GM18520 (cell line): Measurements from ENCODE around the gene PIK3R1.

Experiments
- ATAC-seq: cut with Tn5 transposase; IDR thresholded peaks from one replicate; pipeline ENCODE4 v1.9.1; 2021; ENCODE audit not compliant: unreplicated experiment

PIK3R1 gene

DNA sequence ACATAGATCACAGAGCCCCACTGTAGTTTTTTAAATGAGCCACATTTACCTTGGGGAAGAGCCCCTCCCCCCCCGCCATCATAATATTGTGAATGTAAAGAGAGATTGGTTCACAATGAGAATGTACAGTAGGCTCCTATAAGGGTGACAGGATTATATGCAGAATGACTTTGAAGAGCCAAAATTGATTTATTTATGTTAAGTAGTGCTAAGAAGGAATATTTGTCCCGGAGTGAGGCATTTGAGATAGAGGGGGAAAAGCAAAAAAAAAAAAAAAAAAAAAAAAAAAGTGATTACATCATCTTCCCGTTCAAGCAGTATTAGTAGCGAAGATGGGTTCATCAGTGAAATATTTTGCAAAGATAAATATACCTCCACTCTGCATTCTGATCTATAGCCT, 73.9 kb downstream of the PIK3R1 start:
- ATAC-seq: no peak

DNA sequence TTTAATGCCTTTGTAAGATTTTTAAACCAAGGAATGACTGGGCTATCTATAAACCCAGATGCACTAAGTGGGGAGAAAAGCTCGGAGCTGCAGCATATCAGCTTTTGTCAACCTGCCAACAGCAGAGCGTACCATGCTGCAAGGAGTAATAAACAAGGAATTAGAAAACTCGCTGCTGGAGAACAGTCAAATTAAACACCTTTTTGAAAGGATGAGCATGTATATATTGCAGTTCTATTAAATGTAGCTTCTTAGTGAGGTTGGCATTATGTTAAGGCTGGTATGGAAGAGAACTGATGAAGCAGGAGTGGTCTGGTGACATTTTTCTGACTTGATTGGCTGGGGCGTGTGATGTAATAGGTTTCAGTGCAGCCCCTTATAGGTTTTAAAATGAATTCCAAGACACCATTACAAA, 74.7 kb downstream of the PIK3R1 start:
- ATAC-seq: no peak

DNA sequence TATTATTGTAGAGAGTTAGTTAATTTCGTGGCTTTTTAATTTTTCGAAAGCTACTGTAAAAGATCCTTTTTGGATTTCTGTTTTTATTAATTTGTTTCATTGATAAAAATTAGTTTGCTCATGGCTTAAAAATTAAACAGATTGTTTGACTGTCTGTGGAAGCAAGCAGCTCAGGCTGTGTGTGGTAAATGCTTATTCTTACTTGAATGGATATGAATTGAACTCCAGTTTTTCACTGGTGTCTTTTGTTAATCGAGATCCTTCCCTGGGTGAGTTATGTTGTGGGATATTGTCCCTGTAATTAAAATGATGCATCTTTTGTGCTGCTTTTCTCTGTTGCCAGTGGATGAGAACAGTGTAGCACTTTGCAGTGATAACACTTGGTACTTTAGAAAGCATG, 75.3 kb downstream of the PIK3R1 start:
- no peak for ATAC-seq

DNA sequence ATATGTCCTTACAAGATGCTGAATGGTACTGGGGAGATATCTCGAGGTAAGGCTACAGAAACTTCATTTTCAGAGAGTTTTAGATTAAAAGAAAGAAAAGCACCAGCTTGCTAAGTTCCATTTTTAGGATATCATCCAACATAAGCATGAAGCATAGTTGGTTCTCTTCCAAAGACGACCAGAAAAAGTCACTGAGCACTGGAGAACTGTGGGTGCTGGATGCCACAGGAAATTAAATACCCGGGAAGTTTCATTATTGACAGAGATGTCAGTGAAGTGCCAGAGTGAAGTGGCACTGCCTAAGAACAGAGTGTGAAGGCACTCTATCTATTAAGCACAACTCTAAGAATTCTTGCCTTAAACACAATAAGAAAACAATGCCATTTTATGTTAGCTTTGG, 76.8 kb downstream of the PIK3R1 start:
- no peak for ATAC-seq

DNA sequence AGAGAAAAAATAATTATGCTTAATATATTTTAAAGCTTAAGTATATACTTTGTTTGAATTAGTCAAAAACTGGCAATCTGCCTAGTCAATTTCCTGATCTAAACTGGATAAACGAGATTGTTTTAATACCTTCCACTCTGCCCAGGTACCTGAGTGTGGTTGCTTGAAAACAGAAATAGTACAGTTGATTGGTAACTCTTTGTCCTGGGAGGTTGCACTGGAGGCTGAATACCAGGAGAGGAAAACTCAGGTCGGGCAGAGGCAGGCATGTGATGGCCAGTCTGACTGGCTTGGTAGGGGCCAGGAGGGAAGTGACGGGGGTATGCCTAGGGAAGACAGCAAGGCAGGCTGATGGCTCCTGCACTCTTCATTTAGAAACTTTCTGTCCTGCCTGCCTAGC, 80.2 kb downstream of the PIK3R1 start:
- no peak for ATAC-seq

DNA sequence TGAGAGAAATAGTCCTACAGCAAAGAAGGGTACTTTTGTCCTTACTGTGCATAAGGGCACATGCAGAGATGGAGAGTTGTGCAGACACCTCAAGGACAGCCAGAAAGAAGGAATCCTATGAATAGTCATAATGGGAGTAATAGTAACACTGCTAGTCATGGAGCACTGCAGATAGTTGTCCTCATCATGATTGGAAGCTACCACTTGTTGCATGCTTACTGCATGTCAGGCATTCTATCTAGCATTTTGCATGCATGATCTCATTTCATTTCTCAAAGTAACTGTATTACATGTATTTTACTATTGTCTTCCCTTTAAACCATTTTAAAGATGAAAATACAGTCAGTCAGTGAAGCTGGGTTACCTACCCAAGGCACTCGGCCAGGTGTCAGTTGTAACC, 81.3 kb downstream of the PIK3R1 start:
- ATAC-seq: no peak

DNA sequence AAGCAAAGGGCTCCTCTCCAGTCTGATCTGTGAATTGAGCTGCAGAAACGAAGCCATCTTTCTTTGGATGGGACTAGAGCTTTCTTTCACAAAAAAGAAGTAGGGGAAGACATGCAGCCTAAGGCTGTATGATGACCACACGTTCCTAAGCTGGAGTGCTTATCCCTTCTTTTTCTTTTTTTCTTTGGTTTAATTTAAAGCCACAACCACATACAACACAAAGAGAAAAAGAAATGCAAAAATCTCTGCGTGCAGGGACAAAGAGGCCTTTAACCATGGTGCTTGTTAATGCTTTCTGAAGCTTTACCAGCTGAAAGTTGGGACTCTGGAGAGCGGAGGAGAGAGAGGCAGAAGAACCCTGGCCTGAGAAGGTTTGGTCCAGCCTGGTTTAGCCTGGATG, 82.1 kb downstream of the PIK3R1 start:
- no peak for ATAC-seq

DNA sequence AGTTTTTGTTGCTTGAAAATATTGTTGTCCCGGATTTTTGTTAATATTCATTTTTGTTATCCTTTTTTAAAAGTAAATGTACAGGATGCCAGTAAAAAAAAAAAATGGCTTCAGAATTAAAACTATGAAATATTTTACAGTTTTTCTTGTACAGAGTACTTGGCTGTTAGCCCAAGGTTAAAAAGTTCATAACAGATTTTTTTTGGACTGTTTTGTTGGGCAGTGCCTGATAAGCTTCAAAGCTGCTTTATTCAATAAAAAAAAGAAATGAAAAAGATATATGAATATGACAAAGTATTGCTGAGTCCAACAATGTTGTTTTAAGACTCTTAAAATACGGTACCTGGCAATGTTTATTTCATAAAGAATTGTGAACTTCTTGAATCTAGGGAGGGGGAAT, 82.9 kb downstream of the PIK3R1 start:
- no peak for ATAC-seq

DNA sequence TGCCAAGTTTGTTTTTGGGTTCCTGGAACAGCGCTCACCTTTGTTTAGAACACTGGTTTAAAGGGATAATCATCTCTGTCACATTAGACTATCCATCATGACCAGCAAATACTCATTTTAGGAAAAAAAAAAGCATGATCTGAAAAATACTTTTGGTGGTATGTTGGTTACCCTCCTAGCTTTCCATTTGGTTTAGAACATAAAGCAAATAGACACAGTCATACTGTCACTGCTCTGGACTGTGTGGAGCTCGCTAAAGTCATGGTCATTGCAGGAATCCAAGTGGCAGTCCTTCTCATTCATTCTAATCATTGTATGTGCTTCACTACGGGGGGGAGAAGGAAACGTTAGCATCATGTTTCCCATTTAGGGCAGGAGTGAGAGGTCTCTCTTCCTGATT, 83.5 kb downstream of the PIK3R1 start:
- no peak for ATAC-seq

DNA sequence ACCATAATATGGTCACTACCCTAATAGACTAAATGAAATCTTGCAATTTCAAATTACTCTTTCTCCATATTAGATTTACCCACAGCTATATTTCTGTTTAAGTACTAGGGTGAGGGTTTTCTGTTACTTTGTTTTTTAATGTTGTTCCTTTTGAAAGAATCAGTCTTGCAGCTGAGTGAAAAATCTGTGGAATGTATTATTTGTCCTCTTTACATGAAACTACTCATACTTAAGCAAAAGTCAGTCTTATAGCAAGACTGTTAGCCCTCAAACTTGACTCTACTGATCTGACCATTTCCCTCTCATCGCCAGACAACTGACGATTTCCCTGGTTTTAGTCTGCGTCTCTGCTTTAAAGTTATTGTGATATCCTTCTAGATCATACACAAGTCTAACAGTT, 84.0 kb downstream of the PIK3R1 start:
- no peak for ATAC-seq

DNA sequence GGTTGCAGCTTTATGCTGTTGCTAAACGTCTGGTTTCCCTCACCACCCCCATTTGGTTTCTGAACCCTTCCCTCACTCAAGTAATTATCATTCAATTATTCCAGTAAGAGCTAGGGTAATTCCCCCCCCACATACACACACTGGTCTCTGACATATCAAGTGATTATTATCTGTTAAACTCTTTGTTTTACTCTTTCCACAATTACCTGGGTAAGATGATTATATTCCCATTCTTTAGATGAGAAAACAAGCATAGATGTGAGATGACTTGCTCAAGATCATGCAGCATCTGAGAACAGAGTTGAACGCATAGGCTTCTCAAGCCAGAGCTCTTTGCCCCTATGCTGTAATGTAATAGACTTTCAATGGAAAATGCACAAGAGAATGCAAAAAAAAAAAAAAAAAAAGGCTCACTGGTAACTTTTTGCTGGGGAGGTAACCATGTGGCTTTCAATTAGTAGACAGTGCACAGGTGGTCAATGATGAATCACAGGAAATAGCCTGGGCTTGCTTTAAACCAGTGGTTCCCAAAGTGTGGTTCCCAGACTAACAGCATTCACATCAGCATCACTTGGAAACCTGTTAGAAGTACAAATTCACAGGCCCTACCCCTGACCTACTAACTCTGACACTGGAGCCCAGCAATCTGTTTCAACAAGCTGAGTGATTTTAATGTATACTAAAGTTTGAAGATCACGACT, 87.6 kb downstream of the PIK3R1 start:
- no peak for ATAC-seq

DNA sequence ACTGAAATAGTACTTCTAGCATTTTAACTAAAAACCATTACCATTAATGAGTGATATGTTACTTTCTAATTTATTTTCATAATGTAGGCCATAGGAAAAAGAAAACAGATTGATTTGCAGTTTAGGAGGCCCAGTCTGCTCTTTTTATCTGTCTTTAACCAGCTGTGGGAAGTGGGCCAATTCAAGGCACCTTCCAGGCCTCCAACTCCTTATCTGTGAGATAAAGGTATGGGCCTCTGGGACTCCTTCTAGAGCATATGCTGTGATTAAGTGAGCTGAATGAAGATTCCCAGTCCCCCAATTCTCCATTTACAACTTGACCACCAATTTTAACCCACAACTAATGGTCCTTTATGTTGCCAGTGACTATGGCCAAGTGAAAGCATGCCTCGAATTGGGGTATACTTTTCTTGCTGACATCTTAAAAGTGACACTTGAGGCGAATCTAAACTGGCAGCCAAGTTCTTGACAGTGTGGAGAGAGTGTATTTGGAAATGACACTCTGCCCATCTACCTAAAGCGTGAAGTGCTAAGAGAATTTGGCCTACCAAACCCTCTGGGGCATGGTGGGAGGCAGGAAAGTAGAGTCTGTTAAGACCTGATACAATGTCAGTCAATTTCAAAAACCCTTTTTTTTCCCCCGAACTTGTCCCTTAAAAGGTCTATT, 88.3 kb downstream of the PIK3R1 start:
- ATAC-seq: no peak

DNA sequence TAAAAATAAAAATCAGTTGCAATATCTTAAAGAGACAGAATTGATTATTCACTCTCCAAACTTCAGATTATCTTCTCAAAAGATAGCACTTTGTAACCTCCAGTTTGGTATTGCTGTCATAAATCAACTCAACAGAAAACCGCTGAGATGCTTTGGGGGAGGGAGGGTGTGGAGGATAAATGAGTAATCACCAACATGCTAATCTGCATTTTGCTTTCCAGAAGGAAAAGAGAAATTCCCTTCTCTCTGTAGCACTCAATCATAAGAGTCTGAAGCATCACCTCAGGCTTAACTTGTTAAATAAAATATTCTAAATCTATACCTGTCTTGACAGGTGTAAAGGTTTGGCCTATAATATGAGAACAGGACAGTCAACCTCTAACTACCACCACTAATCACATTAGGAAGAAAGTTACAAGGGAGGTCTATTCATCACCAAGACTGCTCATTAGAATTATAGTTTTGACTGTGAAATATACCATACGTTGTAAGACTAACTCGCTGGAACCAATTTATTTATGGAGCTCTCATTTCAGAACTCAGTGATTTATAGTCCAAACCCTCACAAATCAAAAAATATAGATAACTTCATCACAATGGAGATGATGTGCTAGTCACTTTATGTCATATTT, 89.0 kb downstream of the PIK3R1 start:
- ATAC-seq: no peak

DNA sequence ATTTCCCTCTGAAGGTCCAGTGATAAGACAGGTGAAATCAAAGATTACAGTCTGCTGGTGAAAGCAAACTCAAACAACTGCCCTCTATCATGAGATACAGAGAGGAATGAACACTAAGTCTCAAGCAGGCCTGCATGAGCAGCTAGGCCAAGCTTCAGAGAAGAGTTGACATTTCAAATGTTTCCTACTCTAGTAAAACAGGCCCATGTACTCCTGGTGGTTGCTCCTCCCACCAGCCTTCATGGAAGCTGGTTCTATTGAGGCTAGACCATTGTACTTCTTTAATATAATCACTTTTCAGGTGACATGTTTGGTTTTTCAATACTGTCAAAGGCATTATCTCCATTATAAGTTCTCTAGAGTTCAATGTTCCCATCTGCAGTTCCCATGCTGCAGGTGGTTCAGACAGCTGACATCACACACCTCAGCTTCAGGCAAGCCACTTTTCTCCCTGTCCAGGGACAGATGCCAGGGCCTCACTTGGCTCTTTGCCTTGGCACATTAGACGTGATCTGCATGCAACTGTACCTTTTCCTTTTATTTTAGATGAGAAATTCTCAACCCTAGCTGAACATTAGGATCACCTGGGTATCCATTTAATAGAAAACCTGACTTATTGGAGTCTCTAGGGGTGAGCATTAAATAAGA, 89.8 kb downstream of the PIK3R1 start:
- no peak for ATAC-seq

DNA sequence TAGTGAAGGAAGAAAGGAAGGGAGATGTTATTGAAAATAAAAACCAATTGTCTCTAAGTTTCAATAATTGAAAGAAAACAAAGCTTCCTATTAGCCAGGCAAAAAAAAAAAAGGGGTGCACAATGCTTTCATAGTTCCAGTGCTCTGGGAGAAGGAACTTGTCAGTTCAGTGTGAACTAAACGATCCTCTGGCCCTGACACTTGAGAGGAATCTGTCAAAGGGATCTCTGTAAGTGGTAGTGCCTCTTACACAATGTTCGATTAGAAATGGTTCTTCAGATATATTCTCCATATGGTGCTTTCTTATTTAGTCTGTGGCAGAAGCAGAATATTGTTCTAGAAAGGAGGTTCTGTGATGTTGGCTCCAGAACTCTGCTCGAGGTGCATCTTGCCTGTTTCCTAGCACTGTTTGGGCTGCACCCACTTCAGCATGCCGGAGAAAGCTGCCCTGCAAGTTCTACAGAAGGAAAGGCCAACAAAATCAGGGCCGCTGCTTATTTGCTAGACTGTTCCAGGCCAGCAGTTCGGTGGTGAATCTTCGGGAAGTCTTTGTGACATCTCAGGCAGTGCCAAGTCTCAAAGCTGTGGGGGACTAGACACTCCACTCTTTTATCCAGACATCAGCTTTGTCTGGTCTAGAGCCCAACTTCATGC, 90.9 kb downstream of the PIK3R1 start:
- ATAC-seq: no peak

DNA sequence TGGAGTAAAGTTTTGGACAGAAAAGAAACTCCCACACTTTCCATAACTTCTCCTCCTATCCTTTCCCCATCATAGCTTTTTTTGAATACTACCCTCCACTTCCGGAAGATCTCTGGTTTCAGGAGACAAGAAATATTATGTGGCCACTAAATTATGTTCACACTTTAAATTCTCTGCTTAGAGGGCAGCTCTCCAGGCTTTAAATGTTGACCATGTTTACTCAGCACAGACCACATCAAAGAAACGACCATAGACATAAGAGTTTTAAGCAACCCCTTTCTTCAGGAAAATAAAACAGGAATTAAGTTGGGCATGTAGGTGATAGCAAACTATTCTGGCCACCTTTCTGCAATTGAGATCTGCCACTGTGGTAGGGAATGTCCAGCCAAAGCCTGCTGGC, 97.8 kb downstream of the PIK3R1 start:
- no peak for ATAC-seq

DNA sequence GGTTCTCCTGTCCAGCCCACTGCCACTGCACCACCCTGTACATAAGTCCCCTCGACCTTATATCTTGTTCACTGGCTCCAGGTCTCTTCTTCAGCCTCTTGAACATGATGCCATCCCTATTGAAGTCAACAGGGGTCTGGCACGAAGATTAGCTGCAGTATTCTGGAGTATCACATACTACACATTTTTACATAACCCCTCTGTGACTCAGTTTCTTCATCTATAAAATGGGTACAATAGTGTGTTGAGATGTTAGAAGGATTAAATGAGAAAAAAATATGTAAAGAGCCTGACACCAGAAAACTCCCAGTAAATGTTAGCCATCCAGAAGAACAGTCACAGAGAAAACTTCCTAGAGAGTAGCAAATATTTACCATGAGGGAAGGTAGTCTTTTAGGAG, 98.9 kb downstream of the PIK3R1 start:
- no peak for ATAC-seq

DNA sequence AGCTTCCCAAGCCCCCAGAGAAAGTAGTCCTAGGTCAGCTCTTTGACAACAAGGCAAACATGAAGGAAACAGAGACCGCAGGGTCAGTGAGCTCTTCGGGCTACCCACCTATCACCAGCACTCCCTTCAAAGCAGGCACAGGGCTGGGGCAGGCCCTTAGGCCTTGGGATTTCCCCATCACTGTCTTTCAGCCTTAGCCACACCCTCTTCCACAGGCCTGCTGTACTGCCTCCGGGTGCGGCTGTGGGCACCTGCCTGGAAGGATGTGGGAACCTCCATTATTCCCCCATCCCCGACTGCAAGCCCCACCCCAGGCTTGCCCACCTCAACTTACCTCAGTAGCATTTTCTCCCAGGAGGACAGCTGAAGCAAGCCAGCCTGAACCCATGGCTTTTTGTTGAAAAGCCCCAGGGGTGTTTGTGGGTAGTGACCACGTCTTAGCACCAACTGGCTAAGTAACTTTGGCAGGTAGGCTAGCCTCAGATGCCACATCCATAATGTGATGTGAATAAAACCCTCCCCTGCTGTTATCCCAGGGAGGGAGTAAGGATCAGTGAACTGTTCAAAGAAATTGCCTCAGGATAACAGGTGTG, 100.2 kb downstream of the PIK3R1 start:
- peak; percentile 96 for ATAC-seq

DNA sequence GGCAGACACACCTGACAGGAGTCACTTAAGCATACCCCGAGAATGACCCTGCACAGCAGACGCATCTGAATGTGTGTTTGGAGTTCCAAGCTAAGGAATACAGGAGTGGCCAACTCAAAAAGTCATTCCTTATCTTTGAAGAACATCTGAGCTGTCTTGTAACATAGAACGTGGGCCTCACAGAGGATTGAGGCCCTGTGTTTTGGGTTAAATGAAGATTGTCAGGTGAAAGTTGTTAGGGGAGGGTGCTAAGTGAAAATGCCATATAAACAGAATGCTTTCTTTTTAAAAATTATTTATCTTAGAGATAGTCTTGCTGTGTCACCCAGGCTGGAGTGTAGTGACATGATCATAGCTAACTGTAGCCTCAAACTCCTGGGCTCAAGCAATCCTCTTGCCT, 100.9 kb downstream of the PIK3R1 start:
- no peak for ATAC-seq

DNA sequence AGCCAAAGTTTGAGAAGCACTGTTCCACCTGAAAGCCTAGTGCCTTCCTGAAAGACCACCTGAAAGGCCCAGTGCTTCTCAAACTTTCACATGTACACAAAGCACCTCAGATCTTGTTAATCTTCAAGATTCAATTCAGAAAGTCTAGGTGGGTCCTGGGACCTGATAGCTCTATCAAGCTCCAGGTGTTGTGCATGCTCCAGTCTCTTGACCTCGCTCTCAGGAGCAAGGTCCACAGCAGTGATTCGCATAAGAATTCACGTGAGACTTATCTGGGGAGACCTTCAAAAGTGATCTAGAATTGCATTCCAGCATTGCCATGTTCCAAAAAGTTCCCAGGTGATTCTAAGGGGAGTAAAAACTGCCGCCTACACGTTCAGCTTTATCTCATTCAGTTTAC, 102.1 kb downstream of the PIK3R1 start:
- ATAC-seq: no peak
